DOHH2 (cell line): Measurements from ENCODE around the gene GPSM1.

Experiments used
- EZH2phosphoT487 ChIP-seq: fragments of 200-600 bp; sonication (generic); IDR thresholded peaks from 2 replicates; pipeline ENCODE4 v1.6.1; 2017; ENCODE audit warnings: borderline replicate concordance, mild to moderate bottlenecking, antibody characterized with exemption, low read length, moderate library complexity, mixed read lengths
- TF ChIP-seq, protein P1 (sequence below): fragments of 200-600 bp; sonication (generic); IDR thresholded peaks from one replicate; pipeline ENCODE4 v1.5.1; 2014; ENCODE audit warnings: antibody characterized with exemption, mild to moderate bottlenecking, low read depth, low read length; ENCODE audit not compliant: poor library complexity, severe bottlenecking

GRCh38 chr9:136355616-136356557 lies 28.5 kb downstream of the GPSM1 start:
- TF ChIP-seq, protein P1, sequence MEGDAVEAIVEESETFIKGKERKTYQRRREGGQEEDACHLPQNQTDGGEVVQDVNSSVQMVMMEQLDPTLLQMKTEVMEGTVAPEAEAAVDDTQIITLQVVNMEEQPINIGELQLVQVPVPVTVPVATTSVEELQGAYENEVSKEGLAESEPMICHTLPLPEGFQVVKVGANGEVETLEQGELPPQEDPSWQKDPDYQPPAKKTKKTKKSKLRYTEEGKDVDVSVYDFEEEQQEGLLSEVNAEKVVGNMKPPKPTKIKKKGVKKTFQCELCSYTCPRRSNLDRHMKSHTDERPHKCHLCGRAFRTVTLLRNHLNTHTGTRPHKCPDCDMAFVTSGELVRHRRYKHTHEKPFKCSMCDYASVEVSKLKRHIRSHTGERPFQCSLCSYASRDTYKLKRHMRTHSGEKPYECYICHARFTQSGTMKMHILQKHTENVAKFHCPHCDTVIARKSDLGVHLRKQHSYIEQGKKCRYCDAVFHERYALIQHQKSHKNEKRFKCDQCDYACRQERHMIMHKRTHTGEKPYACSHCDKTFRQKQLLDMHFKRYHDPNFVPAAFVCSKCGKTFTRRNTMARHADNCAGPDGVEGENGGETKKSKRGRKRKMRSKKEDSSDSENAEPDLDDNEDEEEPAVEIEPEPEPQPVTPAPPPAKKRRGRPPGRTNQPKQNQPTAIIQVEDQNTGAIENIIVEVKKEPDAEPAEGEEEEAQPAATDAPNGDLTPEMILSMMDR: no peak
- no peak for TF ChIP-seq EZH2phosphoT487
